Kidney (tissue), 14 donors: Measurements from ENCODE around the gene CXCL12. TPM values are rescaled to one million over a fixed set of nuclear protein-coding genes. Genes with fewer than 3 reads are reported as not detected.

Experiments
- DNase-seq, 5 donors: peaks; one replicate each; pipeline ENCODE4 v3.0.0-alpha.2; 2013 to 2020
- FAIRE-seq: peaks from 2 replicates; lab custom pipeline; 2012; peaks lifted over from hg19 to GRCh38; lab: Jason Lieb, UNC
- H3K27ac ChIP-seq, 2 donors: one replicate each; pipeline ENCODE4 v1.7.0; 2013; ENCODE audit warnings: low read depth in 2 of 2, low read length in 2 of 2, inconsistent platforms in 1 of 2
- H3K27me3 ChIP-seq: one replicate; pipeline ENCODE4 v1.7.1; 2013; ENCODE audit warnings: low read length, inconsistent platforms; ENCODE audit not compliant: control insufficient read depth, insufficient read depth
- H3K36me3 ChIP-seq, 3 donors: one replicate each; pipeline versions ENCODE4 v1.7.0 to v1.7.1; 2013; ENCODE audit warnings: low read length in 3 of 3, control low read depth in 1 of 3, inconsistent platforms in 1 of 3; ENCODE audit not compliant: insufficient read depth in 3 of 3, control insufficient read depth in 2 of 3
- H3K4me1 ChIP-seq, 3 donors: one replicate each; pipeline versions ENCODE4 v1.7.0 to v1.7.1; 2013; ENCODE audit warnings: low read length in 3 of 3, inconsistent platforms in 1 of 3, low read depth in 1 of 3; ENCODE audit not compliant: control insufficient read depth in 2 of 3, insufficient read depth in 2 of 3
- H3K4me3 ChIP-seq, 3 donors: one replicate each; pipeline versions ENCODE4 v1.7.0 to v1.8.1; 2013; ENCODE audit warnings: low read length in 3 of 3, control low read depth in 1 of 3, inconsistent platforms in 1 of 3
- H3K9ac ChIP-seq, 3 donors: one replicate each; pipeline versions ENCODE4 v1.7.0 to v1.7.1; 2013; ENCODE audit warnings: low read length in 3 of 3, control low read depth in 1 of 3, inconsistent platforms in 1 of 3
- H3K9me3 ChIP-seq, 3 donors: one replicate each; pipeline versions ENCODE4 v1.7.0 to v1.7.1; 2013; ENCODE audit warnings: low read length in 3 of 3, control low read depth in 1 of 3, inconsistent platforms in 1 of 3; ENCODE audit not compliant: control insufficient read depth in 2 of 3, insufficient read depth in 1 of 3
- intact Hi-C: fragments of 100-400 bp; cut with DNase I; formaldehyde crosslinking; loops from one replicate; pipeline ENCODE4 v1.11.1; 2022
- polyA plus RNA-seq: library from polyadenylated mRNA; stranded (reverse); fragments of 350-450 nt; fragmentation: Illumina TruSeq; extraction: RNeasy Lipid Tissue Mini Kit (QIAGEN cat#74804); gene quantifications from one replicate; pipeline ENCODE4 v1.2.3, GENCODE V29; 2014; ENCODE audit warnings: low read depth, low replicate concordance; ENCODE audit not compliant: insufficient read depth
- total RNA-seq: library from RNA; stranded (reverse); fragmentation: NEBNext Ultra II Directional; extraction: Animal tissue kit (Norgen Biotek cat#: 25700); gene quantifications from one replicate; pipeline ENCODE4 v1.2.1, GENCODE V29; 2021
- TF ChIP-seq, protein P1 (sequence below): IDR thresholded peaks from 3 replicates; pipeline ENCODE4 v1.5.1; 2012; ENCODE audit warnings: mild to moderate bottlenecking, moderate library complexity, borderline replicate concordance; ENCODE audit not compliant: insufficient read depth; ENCODE audit errors: extremely low read depth
- donor health status: control.
- donor health status: control.
- donor health status: control.
- donor health status: control.
- donor health status: control.
- donor health status: DM: yes; HTN: yes; CAD: no.
- donor health status: Normal renal cell carcinoma (clear cell type).

Gene CXCL12
- total and polyA plus RNA-seq, 2 donors from 2014 or later = 99.5 to 111 TPM

DNA sequence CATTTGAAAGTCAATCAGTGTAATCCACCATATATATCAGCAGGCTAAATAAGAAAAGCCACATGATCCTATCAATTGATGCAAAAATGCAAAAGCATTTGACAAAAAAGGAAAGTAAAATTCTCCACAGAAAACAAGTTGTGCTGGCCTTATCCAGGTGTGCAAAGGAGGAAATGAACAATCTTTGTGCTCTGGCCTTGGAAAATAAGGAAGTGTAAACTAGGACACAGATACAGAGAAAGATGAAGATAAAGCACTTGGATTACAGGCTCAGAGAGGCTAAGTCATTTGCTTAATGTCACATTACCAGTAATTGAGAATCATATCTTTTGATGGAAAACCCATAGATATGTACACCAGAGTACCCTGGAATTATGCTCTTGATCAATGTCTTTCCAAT is 54.5 kb downstream of the CXCL12 start:
- TF ChIP-seq, protein P1, sequence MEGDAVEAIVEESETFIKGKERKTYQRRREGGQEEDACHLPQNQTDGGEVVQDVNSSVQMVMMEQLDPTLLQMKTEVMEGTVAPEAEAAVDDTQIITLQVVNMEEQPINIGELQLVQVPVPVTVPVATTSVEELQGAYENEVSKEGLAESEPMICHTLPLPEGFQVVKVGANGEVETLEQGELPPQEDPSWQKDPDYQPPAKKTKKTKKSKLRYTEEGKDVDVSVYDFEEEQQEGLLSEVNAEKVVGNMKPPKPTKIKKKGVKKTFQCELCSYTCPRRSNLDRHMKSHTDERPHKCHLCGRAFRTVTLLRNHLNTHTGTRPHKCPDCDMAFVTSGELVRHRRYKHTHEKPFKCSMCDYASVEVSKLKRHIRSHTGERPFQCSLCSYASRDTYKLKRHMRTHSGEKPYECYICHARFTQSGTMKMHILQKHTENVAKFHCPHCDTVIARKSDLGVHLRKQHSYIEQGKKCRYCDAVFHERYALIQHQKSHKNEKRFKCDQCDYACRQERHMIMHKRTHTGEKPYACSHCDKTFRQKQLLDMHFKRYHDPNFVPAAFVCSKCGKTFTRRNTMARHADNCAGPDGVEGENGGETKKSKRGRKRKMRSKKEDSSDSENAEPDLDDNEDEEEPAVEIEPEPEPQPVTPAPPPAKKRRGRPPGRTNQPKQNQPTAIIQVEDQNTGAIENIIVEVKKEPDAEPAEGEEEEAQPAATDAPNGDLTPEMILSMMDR = no peak
- Histone ChIP-seq H3K27ac (no peak overlapping the region), H3K4me1 (no peaks in the 10 kb centered on the region), H3K9me3 (no peaks in the 10 kb centered on the region), H3K9ac (no peak overlapping the region), H3K27me3 (no peaks in the 10 kb centered on the region), H3K36me3 (no peaks in the 10 kb centered on the region), H3K4me3 (no peak overlapping the region)
- DNase-seq = no peak
- no peak for FAIRE-seq
- intact Hi-C loops = no loop called here

GRCh38 chr10:44327461-44327860 is 57.4 kb downstream of the CXCL12 start:
- TF ChIP-seq, protein P1 = no peak
- intact Hi-C loops = no loop called here
- no peaks in the 10 kb centered on the region for H3K4me1 ChIP-seq
- H3K27ac ChIP-seq = no peak overlapping the region
- H3K27me3 ChIP-seq = no peaks in the 10 kb centered on the region
- DNase-seq = no peak
- FAIRE-seq = no peak
- no peaks in the 10 kb centered on the region for H3K9me3 ChIP-seq
- no peak overlapping the region for H3K9ac ChIP-seq
- no peaks in the 10 kb centered on the region for H3K36me3 ChIP-seq
- H3K4me3 ChIP-seq = no peak overlapping the region
